A549 (cell line): Measurements from ENCODE around the gene NR2E3. TPM values are rescaled to one million over a fixed set of nuclear protein-coding genes. Genes with fewer than 3 reads are reported as not detected.

Source experiments
- ATAC-seq, 2 experiments: fragments of 200-7000 bp in 1 of 2; fragments of >200 bp in 1 of 2; cut with Nextera tagmentation in 1 of 2; cut with Tn5 transposase in 1 of 2; 3 replicates each; pipeline versions ENCODE4 v1.8.0 to v1.9.1; 2018 to 2020; ENCODE audit warnings: mild to moderate bottlenecking in 1 of 2, moderate library complexity in 1 of 2
- CTCF ChIA-PET: fragments of 300-600 bp; sonication (Branson Sonifier 250); formaldehyde crosslinking; extraction: SDS; loops from one replicate; lab custom pipeline; 2021; ENCODE audit warnings: antibody characterized with exemption, inconsistent platforms; lab: Yijun Ruan, JAX
- POLR2A ChIA-PET: fragments of 350-600 bp; formaldehyde crosslinking; extraction: SDS; loops from one replicate; lab custom pipeline; 2021; ENCODE audit warnings: antibody characterized with exemption, inconsistent platforms; lab: Yijun Ruan, JAX
- DNase-seq, 2 experiments: peaks; one replicate each; pipeline versions ENCODE4 v3.0.0 to v3.0.0-alpha.2; 2011 to 2016; ENCODE audit warnings: low read depth in 1 of 2, low spot score in 1 of 2
- FAIRE-seq: peaks from 2 replicates; lab custom pipeline; 2011; peaks lifted over from hg19 to GRCh38; lab: Jason Lieb, UNC
- H3K27ac ChIP-seq, 2 experiments: fragments of >200 bp; sonication (Bioruptor Twin); formaldehyde crosslinking; 3 replicates each; pipeline ENCODE4 v1.5.1; 2016 to 2017
- H3K4me1 ChIP-seq: fragments of >200 bp; sonication (Bioruptor Twin); formaldehyde crosslinking; 3 replicates; pipeline ENCODE4 v1.6.1; 2016
- H3K4me2 ChIP-seq: fragments of >200 bp; sonication (Bioruptor Twin); formaldehyde crosslinking; 3 replicates; pipeline ENCODE4 v1.6.1; 2016
- H3K4me3 ChIP-seq: fragments of >200 bp; sonication (Bioruptor Twin); formaldehyde crosslinking; 3 replicates; pipeline ENCODE4 v1.5.1; 2016
- H3K9me3 ChIP-seq: fragments of >200 bp; sonication (Bioruptor Twin); formaldehyde crosslinking; 3 replicates; pipeline ENCODE4 v1.6.1; 2016
- BHLHE40 ChIP-seq: IDR thresholded peaks from 2 replicates; pipeline ENCODE4 v1.6.1; 2012; ENCODE audit warnings: low read depth, low read length, inconsistent platforms
- CBX2 ChIP-seq: fragments of 200-600 bp; sonication (generic); IDR thresholded peaks from 2 replicates; pipeline ENCODE4 v1.6.1; 2016; ENCODE audit warnings: low read depth, mild to moderate bottlenecking, borderline replicate concordance
- CBX8 ChIP-seq: fragments of 200-600 bp; sonication (generic); IDR thresholded peaks from 2 replicates; pipeline ENCODE4 v1.6.1; 2016
- EHF ChIP-seq: fragments of 250-450 bp; sonication (Bioruptor Pico); IDR thresholded peaks from 2 replicates; pipeline ENCODE4 v1.5.0; 2020; ENCODE audit warnings: mild to moderate bottlenecking
- EHMT2 ChIP-seq: fragments of 200-600 bp; sonication (generic); IDR thresholded peaks from 2 replicates; pipeline ENCODE4 v1.6.1; 2016; ENCODE audit warnings: antibody characterized with exemption, low read depth, mild to moderate bottlenecking, moderate library complexity
- EP300 ChIP-seq, 2 experiments: fragments of >200 bp; sonication (Bioruptor Twin); formaldehyde crosslinking; IDR thresholded peaks; 2 replicates in 1 of 2; 3 replicates in 1 of 2; pipeline ENCODE4 v1.6.1; 2016 to 2017
- FOSB ChIP-seq: fragments of 250-450 bp; sonication (Bioruptor Pico); IDR thresholded peaks from 2 replicates; pipeline ENCODE4 v1.5.0; 2020; ENCODE audit warnings: mild to moderate bottlenecking, moderate library complexity
- FOXS1 ChIP-seq: fragments of 250-450 bp; sonication (Bioruptor Pico); IDR thresholded peaks from 2 replicates; pipeline ENCODE4 v1.5.0; 2020; ENCODE audit warnings: mild to moderate bottlenecking, moderate library complexity
- HDAC2 ChIP-seq: fragments of 200-600 bp; sonication (generic); IDR thresholded peaks from 2 replicates; pipeline ENCODE4 v1.6.1; 2016
- HEYL ChIP-seq: fragments of 250-450 bp; sonication (Bioruptor Pico); IDR thresholded peaks from 2 replicates; pipeline ENCODE4 v1.8.0; 2021; ENCODE audit warnings: mild to moderate bottlenecking, moderate library complexity
- HOXA7 ChIP-seq: fragments of 250-450 bp; sonication (Bioruptor Pico); IDR thresholded peaks from 2 replicates; pipeline ENCODE4 v1.5.0; 2020; ENCODE audit warnings: mild to moderate bottlenecking, moderate library complexity
- MYC ChIP-seq: IDR thresholded peaks from 2 replicates; pipeline ENCODE4 v1.6.1; 2012; ENCODE audit warnings: mild to moderate bottlenecking, inconsistent platforms, low read length, improper control_type of control experiment, borderline replicate concordance
- RAD21 ChIP-seq, 2 experiments: fragments of >200 bp in 1 of 2; sonication (Bioruptor Twin) in 1 of 2; formaldehyde crosslinking in 1 of 2; IDR thresholded peaks in 1 of 2; conservative IDR thresholded peaks in 1 of 2; 2 replicates in 1 of 2; 3 replicates in 1 of 2; pipeline ENCODE4 v1.6.1; 2012 to 2018; ENCODE audit warnings: inconsistent platforms in 1 of 2
- RARB ChIP-seq: fragments of 250-450 bp; sonication (Bioruptor Pico); IDR thresholded peaks from 2 replicates; pipeline ENCODE4 v1.8.0; 2021; ENCODE audit warnings: mild to moderate bottlenecking, moderate library complexity
- RCOR1 ChIP-seq: fragments of 150-350 bp; IDR thresholded peaks from 2 replicates; pipeline ENCODE4 v1.6.1; 2014; ENCODE audit warnings: antibody characterized with exemption, low read length, low read depth
- RFX5 ChIP-seq: fragments of 450-650 bp; IDR thresholded peaks from 2 replicates; pipeline ENCODE4 v1.7.1; 2014; ENCODE audit warnings: antibody characterized with exemption, mild to moderate bottlenecking, moderate library complexity
- TFCP2L1 ChIP-seq: fragments of 250-450 bp; sonication (Bioruptor Pico); IDR thresholded peaks from 2 replicates; pipeline ENCODE4 v1.5.0; 2021; ENCODE audit warnings: mild to moderate bottlenecking
- TP53 ChIP-seq: fragments of 250-450 bp; sonication (Bioruptor Pico); IDR thresholded peaks from 2 replicates; pipeline ENCODE4 v1.5.0; 2021; ENCODE audit warnings: mild to moderate bottlenecking, moderate library complexity
- WGBS: methylation state at CpG from one replicate; pipeline ENCODE4 v1.1.6; 2017; ENCODE audit errors: missing lambda C conversion rate; 5-methylcytosine and 5-hydroxymethylcytosine counted together
- polyA plus RNA-seq, 4 experiments: library from polyadenylated mRNA; depleted of rRNA in 3 of 4; stranded (reverse); fragments of >200 nt; fragmentation: RNase III in 1 of 4; extraction: RNeasy Plus Mini Kit Qiagen cat#74134 plus additional on column Dnase treatment in 1 of 4; gene quantifications; 2 replicates in 3 of 4; 3 replicates in 1 of 4; pipeline ENCODE4 v1.2.3, GENCODE V29; 2011 to 2017
- TF ChIP-seq, protein P1 (sequence below): fragments of >200 bp; sonication (Bioruptor Twin); formaldehyde crosslinking; IDR thresholded peaks from 3 replicates; pipeline ENCODE4 v1.5.1; 2016
- TF ChIP-seq, protein P2 (sequence below): fragments of 250-450 bp; sonication (Bioruptor Pico); IDR thresholded peaks from 2 replicates; pipeline ENCODE4 v1.5.0; 2020; ENCODE audit warnings: low read depth, mild to moderate bottlenecking, moderate library complexity
- TF ChIP-seq, protein P3 (sequence below): IDR thresholded peaks from 2 replicates; pipeline ENCODE4 v1.6.1; 2012

Gene NR2E3
- polyA plus RNA-seq, 2 of the 4 experiments (the other 2 are of a cell fraction), result 0.13 to 0.79 TPM

GRCh38 chr15:71826196-71826595, 15.8 kb downstream of the NR2E3 start:
- ChIA-PET CTCF (interaction anchor here (1.5 kb wide), 1 partner anchor 386 kb away, joined by 3 read pairs; no protein-coding TSS in a partner anchor), POLR2A (no interaction called here)
- TF ChIP-seq TP53, result no peak
- no peak for TF ChIP-seq RAD21 (conservative IDR thresholded peaks at IDR 0.05 in 1 of 2, IDR thresholded peaks at IDR 0.05 in 1 of 2)
- TF ChIP-seq RFX5, result no peak
- no peak for TF ChIP-seq RCOR1
- no peak for TF ChIP-seq HDAC2
- no peak for TF ChIP-seq BHLHE40
- no peak for TF ChIP-seq CBX2
- no peak for TF ChIP-seq HOXA7 (CRISPR knock-in tag)
- no peak for TF ChIP-seq EHMT2
- TF ChIP-seq FOSB (CRISPR knock-in tag), result no peak
- TF ChIP-seq, protein P1, sequence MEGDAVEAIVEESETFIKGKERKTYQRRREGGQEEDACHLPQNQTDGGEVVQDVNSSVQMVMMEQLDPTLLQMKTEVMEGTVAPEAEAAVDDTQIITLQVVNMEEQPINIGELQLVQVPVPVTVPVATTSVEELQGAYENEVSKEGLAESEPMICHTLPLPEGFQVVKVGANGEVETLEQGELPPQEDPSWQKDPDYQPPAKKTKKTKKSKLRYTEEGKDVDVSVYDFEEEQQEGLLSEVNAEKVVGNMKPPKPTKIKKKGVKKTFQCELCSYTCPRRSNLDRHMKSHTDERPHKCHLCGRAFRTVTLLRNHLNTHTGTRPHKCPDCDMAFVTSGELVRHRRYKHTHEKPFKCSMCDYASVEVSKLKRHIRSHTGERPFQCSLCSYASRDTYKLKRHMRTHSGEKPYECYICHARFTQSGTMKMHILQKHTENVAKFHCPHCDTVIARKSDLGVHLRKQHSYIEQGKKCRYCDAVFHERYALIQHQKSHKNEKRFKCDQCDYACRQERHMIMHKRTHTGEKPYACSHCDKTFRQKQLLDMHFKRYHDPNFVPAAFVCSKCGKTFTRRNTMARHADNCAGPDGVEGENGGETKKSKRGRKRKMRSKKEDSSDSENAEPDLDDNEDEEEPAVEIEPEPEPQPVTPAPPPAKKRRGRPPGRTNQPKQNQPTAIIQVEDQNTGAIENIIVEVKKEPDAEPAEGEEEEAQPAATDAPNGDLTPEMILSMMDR, result no peak
- Histone ChIP-seq H3K9me3 (peaks cover 36% of the 10 kb centered on the region), H3K4me3 (no peak overlapping the region), H3K4me1 (no peaks in the 10 kb centered on the region), H3K4me2 (no peak overlapping the region), H3K27ac (no peak overlapping the region)
- ATAC-seq (no peak), FAIRE-seq (no peak), DNase-seq (no peak)
- 96% methylated on average over 5 of the region's 5 CpGs for WGBS

GRCh38 chr15:71830981-71831380, 20.6 kb downstream of the NR2E3 start:
- Histone ChIP-seq H3K4me1 (no peaks in the 10 kb centered on the region), H3K9me3 (no peaks in the 10 kb centered on the region), H3K4me2 (no peak overlapping the region), H3K27ac (no peak overlapping the region), H3K4me3 (no peak overlapping the region)
- no peak for DNase-seq
- TF ChIP-seq, protein P2, sequence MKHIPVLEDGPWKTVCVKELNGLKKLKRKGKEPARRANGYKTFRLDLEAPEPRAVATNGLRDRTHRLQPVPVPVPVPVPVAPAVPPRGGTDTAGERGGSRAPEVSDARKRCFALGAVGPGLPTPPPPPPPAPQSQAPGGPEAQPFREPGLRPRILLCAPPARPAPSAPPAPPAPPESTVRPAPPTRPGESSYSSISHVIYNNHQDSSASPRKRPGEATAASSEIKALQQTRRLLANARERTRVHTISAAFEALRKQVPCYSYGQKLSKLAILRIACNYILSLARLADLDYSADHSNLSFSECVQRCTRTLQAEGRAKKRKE, result no peak
- no peak for FAIRE-seq
- no peak for ATAC-seq
- WGBS, result 90% methylated on average over 2 of the region's 2 CpGs
- ChIA-PET CTCF (interaction anchor here (0.6 to 2.8 kb wide), 4 partner anchors 11 to 87 kb away, joined by 3 to 7 read pairs (median 4); no protein-coding TSS in a partner anchor), POLR2A (no interaction called here)

DNA sequence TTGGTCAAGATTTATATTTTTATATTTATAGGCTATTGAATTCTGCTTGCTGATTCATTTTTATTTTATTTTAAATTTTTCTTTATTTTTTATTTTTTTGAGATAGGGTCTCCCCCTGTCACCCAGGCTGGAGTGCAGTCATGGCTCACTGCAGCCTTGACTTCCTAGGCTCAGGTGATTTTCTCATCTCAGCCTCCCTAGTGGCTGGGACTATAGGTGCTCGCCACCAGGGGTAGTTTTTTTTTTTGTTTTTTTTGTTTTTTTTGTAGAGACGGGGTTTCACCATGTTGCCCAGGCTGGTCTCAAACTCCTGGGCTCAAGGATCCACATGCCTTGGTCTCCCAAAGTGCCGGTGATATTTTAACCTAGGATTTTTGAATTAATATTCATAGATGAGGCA, 31.2 kb downstream of the NR2E3 start:
- H3K4me1 ChIP-seq, result no peaks in the 10 kb centered on the region
- ChIA-PET POLR2A (no interaction called here), CTCF (no interaction called here)
- no peak overlapping the region for H3K4me3 ChIP-seq
- DNase-seq, result no peak
- no peak overlapping the region for H3K4me2 ChIP-seq
- ATAC-seq, result no peak
- TF ChIP-seq CBX8 (no peak), MYC (no peak), HEYL (CRISPR knock-in tag) (no peak), EP300 (IDR thresholded peaks at IDR 0.05) (no peak), RAD21 (conservative IDR thresholded peaks at IDR 0.05 in 1 of 2, IDR thresholded peaks at IDR 0.05 in 1 of 2) (no peak), FOSB (CRISPR knock-in tag) (no peak), RARB (CRISPR knock-in tag) (no peak), TFCP2L1 (CRISPR knock-in tag) (no peak), EHF (CRISPR knock-in tag) (no peak), FOXS1 (CRISPR knock-in tag) (no peak)
- TF ChIP-seq, protein P2, result no peak
- TF ChIP-seq, protein P1, result no peak
- TF ChIP-seq, protein P3, sequence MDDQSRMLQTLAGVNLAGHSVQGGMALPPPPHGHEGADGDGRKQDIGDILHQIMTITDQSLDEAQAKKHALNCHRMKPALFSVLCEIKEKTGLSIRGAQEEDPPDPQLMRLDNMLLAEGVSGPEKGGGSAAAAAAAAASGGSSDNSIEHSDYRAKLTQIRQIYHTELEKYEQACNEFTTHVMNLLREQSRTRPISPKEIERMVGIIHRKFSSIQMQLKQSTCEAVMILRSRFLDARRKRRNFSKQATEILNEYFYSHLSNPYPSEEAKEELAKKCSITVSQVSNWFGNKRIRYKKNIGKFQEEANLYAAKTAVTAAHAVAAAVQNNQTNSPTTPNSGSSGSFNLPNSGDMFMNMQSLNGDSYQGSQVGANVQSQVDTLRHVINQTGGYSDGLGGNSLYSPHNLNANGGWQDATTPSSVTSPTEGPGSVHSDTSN, result no peak
- H3K9me3 ChIP-seq, result no peaks in the 10 kb centered on the region
- no peak for FAIRE-seq
- WGBS, result 92% methylated on average over 3 of the region's 3 CpGs
- H3K27ac ChIP-seq, result no peak overlapping the region
